H9 (cell line): Measurements from ENCODE around the gene MECP2. TPM values are rescaled to one million over a fixed set of nuclear protein-coding genes. Genes with fewer than 3 reads are reported as not detected.

Source experiments
- DNase-seq: peaks from one replicate; pipeline ENCODE4 v3.0.0-alpha.2; 2017
- H2AFZ ChIP-seq: one replicate; pipeline ENCODE4 v1.6.1; 2013; ENCODE audit warnings: mild to moderate bottlenecking, low read length, control low read depth, moderate library complexity
- H2AK5ac ChIP-seq: 2 replicates; pipeline ENCODE4 v1.6.1; 2013; ENCODE audit warnings: low read length, control low read depth, mixed read lengths; ENCODE audit not compliant: insufficient read length
- H2BK120ac ChIP-seq: one replicate; pipeline ENCODE4 v1.6.1; 2013; ENCODE audit warnings: low read depth, mild to moderate bottlenecking, low read length, control low read depth, inconsistent platforms; ENCODE audit not compliant: poor library complexity, severe bottlenecking
- H2BK12ac ChIP-seq: 2 replicates; pipeline ENCODE4 v1.6.1; 2013; ENCODE audit warnings: low read length, control low read depth, mixed read lengths, low read depth; ENCODE audit not compliant: insufficient read length
- H2BK15ac ChIP-seq: 2 replicates; pipeline ENCODE4 v1.6.1; 2013; ENCODE audit warnings: low read depth, low read length, control low read depth
- H2BK20ac ChIP-seq: one replicate; pipeline ENCODE4 v1.6.1; 2013; ENCODE audit warnings: low read depth, mild to moderate bottlenecking, low read length, control low read depth, inconsistent platforms; ENCODE audit not compliant: poor library complexity, severe bottlenecking
- H2BK5ac ChIP-seq: 2 replicates; pipeline ENCODE4 v1.6.1; 2013; ENCODE audit warnings: low read length, control low read depth, mixed read lengths; ENCODE audit not compliant: insufficient read length
- H3K14ac ChIP-seq: 2 replicates; pipeline ENCODE4 v1.6.1; 2013; ENCODE audit warnings: low read length, control low read depth; ENCODE audit not compliant: insufficient read depth
- H3K18ac ChIP-seq: 2 replicates; pipeline ENCODE4 v1.6.1; 2013; ENCODE audit warnings: low read depth, mild to moderate bottlenecking, mixed read lengths, low read length, control low read depth; ENCODE audit not compliant: insufficient read length
- H3K23ac ChIP-seq: 2 replicates; pipeline ENCODE4 v1.6.1; 2013; ENCODE audit warnings: low read length, control low read depth, mixed read lengths, low read depth; ENCODE audit not compliant: insufficient read length
- H3K23me2 ChIP-seq: 2 replicates; pipeline ENCODE4 v1.6.1; 2013; ENCODE audit warnings: low read depth, mild to moderate bottlenecking, mixed read lengths, low read length, control low read depth; ENCODE audit not compliant: insufficient read length, poor library complexity, severe bottlenecking
- H3K27ac ChIP-seq: 2 replicates; pipeline ENCODE4 v1.5.1; 2013; ENCODE audit warnings: low read length, control low read depth, mixed read lengths, low read depth; ENCODE audit not compliant: insufficient read length
- H3K27me3 ChIP-seq: 2 replicates; pipeline ENCODE4 v1.6.1; 2013; ENCODE audit warnings: low read length, control low read depth, inconsistent platforms; ENCODE audit not compliant: insufficient read depth
- H3K4ac ChIP-seq: 2 replicates; pipeline ENCODE4 v1.6.1; 2013; ENCODE audit warnings: low read depth, mild to moderate bottlenecking, control low read depth, inconsistent platforms, low read length, moderate library complexity
- H3K4me1 ChIP-seq: 2 replicates; pipeline ENCODE4 v1.6.1; 2013; ENCODE audit warnings: low read length, control low read depth, inconsistent platforms; ENCODE audit not compliant: insufficient read depth
- H3K4me2 ChIP-seq: 2 replicates; pipeline ENCODE4 v1.6.1; 2013; ENCODE audit warnings: low read length, control low read depth, mixed read lengths; ENCODE audit not compliant: insufficient read length, insufficient read depth
- H3K56ac ChIP-seq: 2 replicates; pipeline ENCODE4 v1.6.1; 2013; ENCODE audit warnings: low read depth, mild to moderate bottlenecking, mixed read lengths, low read length, control low read depth; ENCODE audit not compliant: insufficient read length
- H3K79me1 ChIP-seq: 2 replicates; pipeline ENCODE4 v1.6.1; 2013; ENCODE audit warnings: low read depth, mild to moderate bottlenecking, moderate library complexity, low read length, control low read depth, inconsistent platforms; ENCODE audit not compliant: insufficient read depth, poor library complexity, severe bottlenecking
- H3K79me2 ChIP-seq: 2 replicates; pipeline ENCODE4 v1.6.1; 2013; ENCODE audit warnings: low read length, control low read depth, inconsistent platforms; ENCODE audit not compliant: insufficient read depth
- H3K9ac ChIP-seq: 2 replicates; pipeline ENCODE4 v1.6.1; 2013; ENCODE audit warnings: low read length, control low read depth, mixed read lengths; ENCODE audit not compliant: insufficient read length; ENCODE audit errors: extremely low read depth
- H3K9me3 ChIP-seq: one replicate; pipeline ENCODE4 v1.6.1; 2013; ENCODE audit warnings: low read depth, low read length, inconsistent platforms; ENCODE audit not compliant: control insufficient read depth
- H3T11ph ChIP-seq: one replicate; pipeline ENCODE4 v1.6.1; 2013; ENCODE audit warnings: mild to moderate bottlenecking, low read length, control low read depth, inconsistent platforms
- H4K20me1 ChIP-seq: one replicate; pipeline ENCODE4 v1.6.1; 2013; ENCODE audit not compliant: control insufficient read depth, insufficient read length, insufficient read depth
- H4K5ac ChIP-seq: 2 replicates; pipeline ENCODE4 v1.6.1; 2013; ENCODE audit warnings: low read depth, mild to moderate bottlenecking, mixed read lengths, low read length, control low read depth; ENCODE audit not compliant: insufficient read length
- H4K8ac ChIP-seq: replicated peaks from 2 replicates; pipeline ENCODE4 v1.6.1; 2013; ENCODE audit warnings: low read length, control low read depth, mixed read lengths, low read depth; ENCODE audit not compliant: insufficient read length
- H4K91ac ChIP-seq: 2 replicates; pipeline ENCODE4 v1.6.1; 2013; ENCODE audit warnings: low read depth, mild to moderate bottlenecking, moderate library complexity, mixed read lengths, low read length, control low read depth; ENCODE audit not compliant: insufficient read length
- H3K27ac Mint-ChIP-seq, 3 experiments: 2 replicates in 2 of 3; 3 replicates in 1 of 3; pipeline ENCODE4 v1.8.0; 2020 to 2021; ENCODE audit warnings: mixed read lengths in 3 of 3, mild to moderate bottlenecking in 1 of 3, moderate library complexity in 1 of 3
- H3K27me3 Mint-ChIP-seq: 2 replicates; pipeline ENCODE4 v1.8.0; 2021; ENCODE audit warnings: low read depth, mild to moderate bottlenecking, moderate library complexity, mixed read lengths
- H3K36me3 Mint-ChIP-seq, 3 experiments: 2 replicates in 2 of 3; 3 replicates in 1 of 3; pipeline ENCODE4 v1.8.0; 2020 to 2021; ENCODE audit warnings: low read depth in 3 of 3, mixed read lengths in 3 of 3; ENCODE audit not compliant: insufficient read depth in 1 of 3
- H3K4me1 Mint-ChIP-seq, 2 experiments: 2 replicates each; pipeline ENCODE4 v1.8.0; 2020; ENCODE audit warnings: mixed read lengths in 2 of 2
- H3K4me3 Mint-ChIP-seq, 2 experiments: 2 replicates in 1 of 2; 3 replicates in 1 of 2; pipeline ENCODE4 v1.8.0; 2020 to 2021; ENCODE audit warnings: mild to moderate bottlenecking in 2 of 2, mixed read lengths in 2 of 2, moderate library complexity in 1 of 2
- H3K9me3 Mint-ChIP-seq, 2 experiments: 2 replicates in 1 of 2; 3 replicates in 1 of 2; pipeline ENCODE4 v1.8.0; 2020; ENCODE audit warnings: mild to moderate bottlenecking in 2 of 2, mixed read lengths in 2 of 2, moderate library complexity in 1 of 2
- CTCF ChIP-seq: fragments of 200-600 bp; sonication (generic); conservative IDR thresholded peaks from 3 replicates; pipeline ENCODE4 v1.8.0; 2021; ENCODE audit warnings: antibody characterized with exemption, mild to moderate bottlenecking
- WGBS: extraction: QIAGEN DNeasy Blood & Tissue Kit; methylation state at CpG from one replicate; pipeline ENCODE4 v1.1.7; 2013; ENCODE audit warnings: missing lambda C conversion rate, low lambda C conversion rate, mixed read lengths; ENCODE audit not compliant: insufficient read length; ENCODE audit errors: extremely low coverage; 5-methylcytosine and 5-hydroxymethylcytosine counted together
- total RNA-seq: library from RNA; stranded (reverse); gene quantifications from 2 replicates; pipeline ENCODE4 v1.2.1, GENCODE V29; 2021

The MECP2 gene
- total RNA-seq, 1 experiment from 2014 or later = 32.2 TPM

- TF ChIP-seq CTCF = no peak
- Histone ChIP-seq H3K79me1 (no peaks in the 10 kb centered on the region), H3K79me2 (no peaks in the 10 kb centered on the region), H3K56ac (no peak overlapping the region), H2AFZ (no peak overlapping the region), H2BK20ac (no peak overlapping the region), H3K27ac (no peak overlapping the region), H3K18ac (no peak overlapping the region), H3K23ac (no peak overlapping the region), H4K20me1 (no peaks in the 10 kb centered on the region), H2AK5ac (no peak overlapping the region), H2BK5ac (no peak overlapping the region), H3K9me3 (peaks cover 14% of the 10 kb centered on the region), H2BK15ac (no peak overlapping the region), H4K8ac (no peak overlapping the region), H3T11ph (no peak overlapping the region), H4K5ac (no peak overlapping the region), H3K4ac (no peak overlapping the region), H2BK12ac (no peak overlapping the region), H3K9ac (no peak overlapping the region), H3K4me1 (no peaks in the 10 kb centered on the region), H3K27me3 (no peaks in the 10 kb centered on the region), H4K91ac (no peak overlapping the region), H2BK120ac (no peak overlapping the region), H3K14ac (no peak overlapping the region), H3K4me2 (no peak overlapping the region), H3K23me2 (no peaks in the 10 kb centered on the region)
- no CpG with 5 or more reads among the region's 14 CpGs for WGBS
- no peak overlapping the region for H3K27ac Mint-ChIP-seq
- H3K4me1 Mint-ChIP-seq = no peaks in the 10 kb centered on the region
- no peak for DNase-seq
- H3K4me3 Mint-ChIP-seq = no peak overlapping the region
- H3K9me3 Mint-ChIP-seq = peaks cover 61 to 67% of the 10 kb centered on the region in 2 experiments
- peaks cover 5% of the 10 kb centered on the region in 3 experiments; a peak in 4 of 7 replicates for H3K36me3 Mint-ChIP-seq
- H3K27me3 Mint-ChIP-seq = no peaks in the 10 kb centered on the region; the same call in 1 of the 2 replicates
Observed at GRCh38 chrX:153989973-153990655, 107.4 kb downstream of the MECP2 start.
